Activated naive CD4-positive, alpha-beta T cell treated with anti-CD3 and anti-CD28 coated beads, Interleukin-2, amount 50 U/mL, for 16 hours (primary cell): ENCODE results near the gene F11.
"Not testable (repeated sequence)": the region's sequence is repeated elsewhere in the genome, so short reads cannot be mapped to it uniquely, and the experiment has no call there.

ENCODE experiments used
- DNase-seq: peaks from one replicate; pipeline ENCODE4 v3.0.0-alpha.2; 2020

Gene F11

GRCh38 chr4:186300659-186301390 lies 34.8 kb downstream of the F11 start:
- no peak for DNase-seq

DNA sequence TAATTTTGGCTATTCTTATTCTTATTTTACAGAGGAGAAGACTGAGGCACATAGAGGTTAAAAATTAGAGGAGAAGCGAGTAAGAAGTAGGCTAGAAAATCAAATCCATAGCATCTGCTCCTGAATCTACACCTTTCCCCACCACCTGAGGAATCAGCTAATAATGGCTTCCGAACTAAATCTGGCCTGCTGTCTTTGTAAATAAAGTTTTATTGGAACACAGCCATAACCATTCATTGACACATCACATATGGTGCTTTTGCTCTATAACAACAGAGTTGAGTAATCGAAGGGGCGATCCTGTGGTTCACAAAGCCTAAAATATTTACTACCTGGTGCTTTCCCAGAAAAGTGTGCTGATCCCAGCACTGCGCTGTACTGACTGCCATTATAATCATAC lies 38.2 kb downstream of the F11 start:
- DNase-seq, result no peak

DNA sequence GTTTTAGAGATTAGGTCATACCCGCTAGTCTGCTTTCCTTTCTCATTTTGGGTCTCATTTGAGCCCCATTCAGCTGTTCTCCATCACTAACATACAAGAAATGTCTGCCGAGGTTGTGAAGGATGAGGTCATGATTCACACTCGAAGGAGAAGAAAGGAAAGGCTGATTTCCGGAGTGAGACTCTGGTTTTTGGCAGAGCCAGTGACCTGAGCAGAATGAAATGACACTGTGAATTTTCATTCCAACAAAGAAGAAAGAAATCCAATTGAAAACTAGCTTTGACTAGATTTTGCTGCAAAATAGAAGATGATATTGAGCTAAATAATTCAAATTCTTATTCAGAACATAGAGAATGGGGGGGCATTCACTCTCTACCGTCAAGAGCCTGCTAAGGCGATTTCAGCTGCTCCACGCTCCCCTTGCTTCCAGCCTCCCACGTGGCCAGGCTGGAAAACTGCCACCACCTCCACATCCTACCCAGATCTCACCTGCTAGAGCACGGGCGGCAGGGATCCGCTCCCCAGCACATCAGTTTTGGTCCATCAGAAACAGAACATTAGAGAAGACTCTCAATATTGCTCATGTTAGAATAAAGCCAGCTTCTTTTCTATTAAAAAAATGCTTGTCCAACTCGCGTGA lies 39.0 kb downstream of the F11 start:
- DNase-seq, result no peak

DNA sequence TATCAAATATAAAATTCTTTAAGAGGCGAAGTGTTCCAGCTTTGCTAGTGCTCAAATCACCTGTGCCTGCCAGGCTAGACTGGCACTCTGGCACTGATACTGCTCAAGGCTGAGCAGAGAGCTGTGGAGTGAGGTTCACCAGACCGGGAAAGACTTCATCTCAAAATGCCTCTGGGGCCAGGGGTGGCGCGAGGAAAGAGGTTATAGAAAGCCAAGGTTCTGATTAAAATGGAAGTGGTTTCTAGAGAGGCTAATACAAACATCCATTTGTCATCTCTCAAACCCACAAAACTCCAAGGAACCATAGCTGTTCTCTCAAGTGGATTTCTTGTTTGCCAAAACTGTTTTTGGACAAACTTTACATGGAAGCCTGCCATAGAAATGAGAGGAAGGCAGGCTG lies 41.5 kb downstream of the F11 start:
- DNase-seq, result no peak

GRCh38 chr4:186307916-186308315 lies 41.9 kb downstream of the F11 start:
- no peak for DNase-seq

DNA sequence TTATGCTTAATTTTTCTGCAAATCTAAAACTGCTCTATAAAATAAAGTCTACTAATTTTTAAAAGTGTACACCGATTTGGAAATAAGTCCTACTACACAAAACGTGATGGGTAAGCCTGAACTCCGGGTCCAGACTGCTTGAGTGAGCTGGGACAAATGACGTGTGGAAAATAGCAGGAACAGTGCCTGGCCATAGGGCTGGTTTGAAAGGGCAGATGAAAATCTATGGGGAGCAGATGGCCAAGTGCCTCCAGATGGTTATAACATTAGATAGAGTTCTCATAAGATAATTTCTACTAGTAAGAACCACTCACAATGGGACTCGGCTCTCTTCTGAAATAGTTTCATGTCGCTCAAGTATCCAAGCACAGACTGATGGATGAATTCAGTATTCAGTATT lies 52.5 kb downstream of the F11 start:
- DNase-seq, result no peak

DNA sequence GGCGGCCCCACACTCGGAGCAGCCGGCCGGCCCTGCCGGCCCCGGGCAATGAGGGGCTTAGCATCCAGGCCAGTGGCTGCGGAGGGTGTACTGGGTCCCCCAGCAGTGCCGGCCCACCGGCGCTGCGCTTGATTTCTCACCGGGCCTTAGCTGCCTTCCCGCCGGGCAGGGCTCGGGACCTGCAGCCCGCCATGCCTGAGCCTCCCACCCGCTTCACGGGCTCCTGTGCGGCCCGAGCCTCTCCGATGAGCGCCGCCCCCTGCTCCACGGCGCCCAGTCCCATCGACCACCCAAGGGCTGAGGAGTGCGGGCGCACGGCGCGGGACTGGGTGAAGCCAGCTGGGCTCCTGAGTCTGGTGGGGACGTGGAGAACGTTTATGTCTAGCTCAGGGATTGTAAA lies 58.7 kb downstream of the F11 start:
- not testable (repeated sequence) for DNase-seq

- no peak for DNase-seq
Measured at GRCh38 chr4:186326391-186326790, 60.4 kb downstream of the F11 start.

DNA sequence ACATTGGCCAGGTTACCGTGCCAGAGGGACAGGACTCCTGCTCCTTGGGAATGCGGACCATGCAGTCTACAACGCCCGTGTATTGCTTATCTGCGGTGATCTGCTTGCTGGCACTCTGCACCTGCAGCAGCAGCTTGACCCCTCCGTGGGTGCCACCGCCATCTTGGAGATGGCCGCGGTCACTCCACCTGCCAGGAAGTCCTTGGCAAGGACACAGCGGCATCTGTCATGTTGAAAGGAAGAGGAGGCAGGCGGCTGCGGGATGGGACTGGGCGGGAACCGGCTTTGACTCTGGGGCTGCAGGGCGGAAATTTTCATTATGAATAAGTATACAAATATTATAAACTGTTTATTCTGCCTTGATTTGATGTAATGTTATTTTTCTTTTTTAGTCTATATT lies 63.4 kb downstream of the F11 start:
- DNase-seq, result no peak

DNA sequence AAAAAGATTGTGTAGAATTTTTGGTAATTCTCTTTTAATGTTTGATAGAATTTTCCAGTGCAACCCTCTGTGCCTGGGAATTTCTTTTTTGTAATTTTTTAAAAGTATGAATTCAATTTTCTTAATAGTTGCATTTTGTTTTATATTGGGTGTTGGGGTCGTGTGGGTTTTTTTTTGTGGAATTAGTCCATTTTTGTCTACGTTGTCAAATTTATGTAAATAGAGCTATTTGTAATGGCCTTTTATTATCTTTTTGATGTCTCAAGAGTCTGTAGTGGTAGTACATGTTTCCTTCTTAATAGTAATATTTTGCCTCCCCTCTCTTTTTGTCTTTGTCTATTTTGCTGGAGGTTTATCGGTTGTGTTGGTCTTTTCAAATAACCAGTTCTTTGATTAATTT lies 64.4 kb downstream of the F11 start:
- DNase-seq, result no peak

DNA sequence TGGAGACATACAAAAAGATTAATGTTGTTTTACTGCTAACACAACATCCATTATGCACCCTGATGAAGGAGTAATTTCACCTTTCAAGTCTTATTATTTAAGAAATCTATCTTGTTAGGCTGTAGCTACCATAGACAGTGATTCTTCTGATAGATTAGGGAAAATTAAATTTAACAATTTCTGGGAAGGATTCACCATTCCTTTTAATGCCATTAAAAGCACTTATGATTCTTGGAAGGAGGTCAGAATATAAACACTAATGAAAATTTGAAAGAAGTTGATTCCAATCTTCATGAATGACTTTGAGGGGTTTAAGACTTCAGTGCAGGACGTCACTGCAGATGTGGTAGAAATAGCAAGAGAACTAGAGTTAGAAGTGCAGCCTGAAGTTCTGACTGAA lies 69.8 kb downstream of the F11 start:
- no peak for DNase-seq
